Large intestine (tissue), 3 donors: ENCODE results near the gene BHLHE41. TPM values are rescaled to one million over a fixed set of nuclear protein-coding genes. Genes with fewer than 3 reads are reported as not detected.

Source experiments
- DNase-seq, 2 donors: peaks; one replicate each; pipeline versions ENCODE4 v3.0.0 to v3.0.0-alpha.2; 2013
- H3K27ac ChIP-seq: one replicate; pipeline ENCODE4 v1.5.1; 2013; ENCODE audit warnings: low read length
- H3K27me3 ChIP-seq: 2 replicates; pipeline ENCODE4 v1.6.1; 2013; ENCODE audit warnings: low read length; ENCODE audit not compliant: control insufficient read depth, insufficient read depth
- H3K36me3 ChIP-seq: 2 replicates; pipeline ENCODE4 v1.6.1; 2013; ENCODE audit warnings: low read length; ENCODE audit not compliant: control insufficient read depth, insufficient read depth
- H3K4me1 ChIP-seq: one replicate; pipeline ENCODE4 v1.6.1; 2013; ENCODE audit warnings: low read length; ENCODE audit not compliant: control insufficient read depth, insufficient read depth
- H3K4me3 ChIP-seq: one replicate; pipeline ENCODE4 v1.5.1; 2013; ENCODE audit warnings: low read length
- H3K9me3 ChIP-seq: one replicate; pipeline ENCODE4 v1.6.1; 2013; ENCODE audit warnings: mild to moderate bottlenecking, low read depth, low read length, moderate library complexity; ENCODE audit not compliant: control insufficient read depth
- WGBS: methylation state at CpG from one replicate; pipeline ENCODE4 v1.1.5; 2013; ENCODE audit warnings: low lambda C conversion rate; ENCODE audit not compliant: insufficient coverage; 5-methylcytosine and 5-hydroxymethylcytosine counted together
- polyA plus RNA-seq: library from polyadenylated mRNA; unstranded; fragments of 120-200 nt; gene quantifications from one replicate; pipeline ENCODE4 v1.2.1, GENCODE V29; 2013

The BHLHE41 gene
- polyA plus RNA-seq, 1 donor, result 21.0 TPM

DNA sequence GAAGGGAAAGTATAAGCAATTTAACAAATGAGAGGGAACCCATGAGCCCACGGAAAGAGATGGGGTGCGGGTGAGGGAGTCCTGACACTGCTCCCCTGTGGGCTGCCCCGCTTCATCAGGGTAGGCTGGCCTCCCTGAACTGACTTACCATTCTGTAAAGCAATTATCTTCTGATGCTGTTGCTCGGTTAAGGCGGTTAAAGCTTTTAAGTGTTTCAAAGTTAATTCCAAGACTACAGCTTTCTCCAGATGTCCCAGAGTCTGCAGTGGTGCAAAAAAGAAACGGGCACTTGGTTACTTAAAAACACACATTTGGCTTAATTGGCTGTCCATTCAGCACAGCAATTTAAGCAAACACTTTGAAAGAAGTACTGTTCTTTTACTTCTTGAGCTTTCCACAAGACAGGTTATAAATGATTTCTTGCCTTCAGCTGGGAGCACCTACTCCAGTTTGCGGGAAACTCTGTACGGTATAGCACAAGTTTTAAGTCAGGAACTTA, 1.3 kb downstream of the BHLHE41 start:
- H3K27me3 ChIP-seq, result peaks cover 52% of the 10 kb centered on the region
- H3K4me3 ChIP-seq, result peak overlapping the region; percentile 47
- DNase-seq, result no peak
- H3K9me3 ChIP-seq, result no peaks in the 10 kb centered on the region
- H3K27ac ChIP-seq, result peak overlapping the region; percentile 68
- H3K36me3 ChIP-seq, result no peaks in the 10 kb centered on the region
- H3K4me1 ChIP-seq, result peaks cover 8% of the 10 kb centered on the region
- 40% methylated on average over 1 of the region's 8 CpGs for WGBS

DNA sequence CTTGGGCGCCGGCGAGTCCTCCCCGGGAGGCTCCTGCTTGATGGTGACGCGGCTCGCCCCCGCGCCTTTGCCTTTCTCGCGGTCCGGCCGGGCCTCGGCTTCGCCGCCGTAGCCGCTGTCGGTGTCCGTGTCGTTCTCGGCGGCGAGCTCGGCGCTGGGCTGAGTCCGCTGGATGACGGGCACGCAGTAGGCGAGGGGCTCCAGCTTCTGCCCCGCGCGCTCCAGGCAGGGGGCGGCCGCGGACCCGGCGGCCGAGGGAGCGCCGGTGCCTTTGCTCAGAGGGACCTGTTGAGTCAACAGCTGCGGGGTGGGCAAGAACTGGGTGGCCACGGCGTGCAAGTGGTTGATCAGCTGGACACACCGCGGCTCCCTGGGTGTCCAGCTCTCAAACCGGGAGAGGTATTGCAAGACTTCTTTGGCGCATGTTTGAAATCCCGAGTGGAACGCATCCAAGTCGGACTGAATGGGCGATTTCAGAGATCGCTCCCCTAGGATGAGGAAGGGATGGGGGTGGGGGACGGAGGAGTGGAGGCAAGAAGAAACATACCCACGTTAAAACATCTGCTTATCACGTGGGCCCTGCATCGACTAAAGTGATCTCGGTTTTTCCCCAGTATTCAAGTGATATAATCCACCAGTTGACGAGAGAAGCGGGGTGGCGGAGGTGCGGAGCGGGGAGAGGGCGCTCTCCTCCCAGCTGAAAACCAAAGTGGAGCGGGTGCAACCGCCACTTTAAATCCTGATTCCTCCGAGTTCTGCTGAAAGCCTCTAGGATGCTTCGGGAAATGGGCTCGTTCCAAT, 2.0 kb downstream of the BHLHE41 start:
- Histone ChIP-seq H3K36me3 (no peaks in the 10 kb centered on the region), H3K4me3 (peak overlapping the region; percentile 47), H3K9me3 (no peaks in the 10 kb centered on the region), H3K27ac (peak overlapping the region; percentile 68), H3K4me1 (peaks cover 8% of the 10 kb centered on the region), H3K27me3 (peaks cover 46% of the 10 kb centered on the region)
- WGBS, result no CpG with 5 or more reads among the region's 69 CpGs
- DNase-seq, result peak; percentile 38 to 79

DNA sequence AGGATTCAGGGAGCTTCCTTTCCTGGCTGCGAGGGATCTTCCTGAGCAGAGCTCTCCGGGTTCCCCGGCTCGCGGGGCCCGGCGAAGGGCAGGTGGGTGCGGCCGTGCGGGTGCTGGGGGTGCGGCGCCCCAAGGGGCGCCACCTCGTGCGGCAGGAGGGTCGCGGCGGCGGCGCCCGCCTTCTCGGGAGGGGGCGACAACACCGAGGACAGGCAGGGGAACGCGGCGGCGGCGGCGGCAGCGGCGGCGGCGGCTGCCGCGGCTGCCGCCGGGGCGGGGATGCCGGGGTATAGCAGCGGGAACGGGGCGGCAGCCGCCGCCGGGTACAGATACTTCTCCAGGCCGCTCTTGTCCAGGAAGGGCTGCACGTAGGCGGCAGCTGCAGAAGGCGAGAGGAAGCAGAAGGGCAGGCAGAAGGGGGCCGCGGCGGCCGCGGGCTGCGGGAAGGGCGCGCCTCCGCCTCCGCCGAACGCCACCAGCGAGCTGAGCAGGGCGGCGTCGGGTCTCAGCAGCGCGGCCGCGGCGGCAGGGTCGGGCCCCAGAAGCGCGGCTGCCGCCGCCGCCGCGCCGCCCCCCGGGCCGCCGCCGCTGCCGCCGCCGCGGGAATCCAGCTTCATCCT, 2.7 kb downstream of the BHLHE41 start:
- H3K27ac ChIP-seq, result peak overlapping the region; percentile 68
- H3K4me3 ChIP-seq, result peak overlapping the region; percentile 47
- WGBS, result no CpG with 5 or more reads among the region's 88 CpGs
- no peaks in the 10 kb centered on the region for H3K36me3 ChIP-seq
- H3K4me1 ChIP-seq, result peaks cover 12% of the 10 kb centered on the region
- no peaks in the 10 kb centered on the region for H3K9me3 ChIP-seq
- peak in 1 of 2 donors; percentile 71 for DNase-seq
- peaks cover 40% of the 10 kb centered on the region for H3K27me3 ChIP-seq

DNA sequence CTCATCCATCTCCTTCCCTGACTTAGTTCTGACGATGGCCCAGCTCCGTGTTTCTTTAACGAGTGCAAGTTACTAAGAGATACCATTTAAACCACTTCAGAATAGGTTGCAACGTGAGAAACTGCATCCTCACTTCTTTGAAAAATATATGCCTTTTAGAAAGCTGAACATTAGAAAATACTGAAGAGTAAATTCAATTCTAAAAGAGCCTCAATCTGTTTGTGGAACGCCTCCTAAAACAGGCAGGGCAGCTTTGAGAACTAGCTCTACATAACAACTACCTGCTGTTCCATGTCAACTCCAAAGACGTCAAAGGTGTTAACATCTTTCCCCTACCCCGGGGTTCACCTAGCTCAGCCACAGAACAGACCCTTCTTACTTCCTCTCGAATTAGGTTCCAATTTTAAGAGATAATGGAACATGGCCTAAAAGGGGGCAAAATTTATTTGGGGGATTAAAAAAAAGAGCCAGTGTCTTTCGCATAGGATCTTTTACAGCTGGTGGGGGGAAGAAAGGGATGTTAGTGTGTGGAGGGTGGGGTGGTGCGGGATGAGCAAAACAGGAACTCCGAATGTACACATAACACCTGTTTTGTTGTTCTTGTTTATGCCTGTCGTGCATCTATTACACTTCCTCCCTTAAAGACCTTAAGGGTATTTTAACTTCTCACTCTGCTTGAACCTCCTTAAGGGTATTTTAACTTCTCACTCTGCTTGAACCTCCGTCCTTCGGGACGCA, 3.3 kb downstream of the BHLHE41 start:
- Histone ChIP-seq H3K36me3 (no peaks in the 10 kb centered on the region), H3K27ac (peak overlapping the region; percentile 30), H3K4me3 (peak overlapping the region; percentile 38), H3K4me1 (peaks cover 13% of the 10 kb centered on the region), H3K9me3 (no peaks in the 10 kb centered on the region), H3K27me3 (peaks cover 38% of the 10 kb centered on the region)
- WGBS, result 72% methylated on average over 3 of the region's 15 CpGs
- peak in 1 of 2 donors; percentile 32 for DNase-seq

DNA sequence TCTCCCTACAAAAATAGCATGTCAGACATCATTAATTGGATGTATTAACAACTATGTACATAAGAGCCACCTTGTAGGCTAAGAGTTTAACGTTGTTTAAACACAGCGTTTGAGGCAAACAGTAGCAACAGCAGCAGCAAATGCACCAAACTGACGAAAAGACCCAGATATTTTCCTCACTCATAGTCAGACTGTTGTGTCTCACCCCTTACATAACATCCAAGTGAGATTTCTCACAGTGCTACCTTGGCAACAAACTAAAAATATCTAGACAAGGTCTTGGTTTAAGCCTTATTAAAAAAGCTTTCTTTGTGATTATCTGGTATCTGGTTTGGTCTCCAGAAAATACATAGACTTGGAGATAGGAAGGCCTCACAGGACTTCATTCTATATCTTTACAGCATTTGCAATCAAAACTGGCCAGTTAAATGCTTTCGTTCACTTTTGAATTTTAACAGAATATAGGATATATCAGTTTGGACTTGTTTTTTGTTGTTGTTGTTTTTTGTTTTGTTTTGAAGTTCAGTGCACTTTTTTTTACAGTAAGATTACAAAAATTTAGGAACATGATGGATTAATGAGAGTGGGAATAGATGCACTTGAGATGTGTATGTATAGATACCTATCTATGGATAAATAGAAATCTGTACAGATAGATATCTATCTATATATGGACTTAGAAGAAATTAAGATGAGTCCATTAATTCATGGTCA, 4.1 kb downstream of the BHLHE41 start:
- DNase-seq, result peak in 1 of 2 donors; percentile 25
- no peak overlapping the region for H3K27ac ChIP-seq
- H3K4me3 ChIP-seq, result no peak overlapping the region
- no peaks in the 10 kb centered on the region for H3K9me3 ChIP-seq
- H3K4me1 ChIP-seq, result peaks cover 18% of the 10 kb centered on the region
- peaks cover 37% of the 10 kb centered on the region for H3K27me3 ChIP-seq
- H3K36me3 ChIP-seq, result no peaks in the 10 kb centered on the region
- WGBS, result no CpG with 5 or more reads among the region's 4 CpGs

DNA sequence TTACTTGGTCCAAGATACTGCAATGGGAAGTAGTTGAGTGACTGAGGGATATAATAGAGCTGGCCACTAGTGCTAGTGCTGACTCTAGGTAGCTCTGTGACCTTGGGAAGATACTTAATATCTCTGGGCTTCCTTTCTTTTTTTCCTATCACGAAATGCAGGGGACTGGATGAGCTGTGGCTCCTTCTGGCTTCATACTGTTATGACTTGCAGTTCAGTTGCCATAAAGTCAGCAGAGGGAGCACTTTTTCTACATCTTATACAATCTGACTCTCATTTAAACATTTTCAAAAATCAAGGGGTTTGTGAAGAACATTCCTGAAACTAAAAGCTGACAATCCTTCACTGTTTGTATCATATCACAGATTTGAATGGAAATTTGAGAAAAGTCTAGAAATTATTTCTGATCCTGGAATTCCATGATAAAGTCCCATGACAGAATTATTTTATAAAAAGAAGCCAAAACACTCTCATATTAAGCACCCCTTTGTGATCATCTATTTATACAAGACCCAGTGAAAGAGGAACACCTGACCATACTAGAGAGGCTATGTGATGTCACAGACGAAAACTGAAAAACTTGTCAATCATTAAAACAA, 5.3 kb downstream of the BHLHE41 start:
- Histone ChIP-seq H3K4me3 (no peak overlapping the region), H3K9me3 (no peaks in the 10 kb centered on the region), H3K27ac (no peak overlapping the region), H3K4me1 (peaks cover 30% of the 10 kb centered on the region), H3K36me3 (no peaks in the 10 kb centered on the region), H3K27me3 (peaks cover 27% of the 10 kb centered on the region)
- DNase-seq, result peak in 1 of 2 donors; percentile 48
- WGBS, result no CpG with 5 or more reads among the region's 2 CpGs

DNA sequence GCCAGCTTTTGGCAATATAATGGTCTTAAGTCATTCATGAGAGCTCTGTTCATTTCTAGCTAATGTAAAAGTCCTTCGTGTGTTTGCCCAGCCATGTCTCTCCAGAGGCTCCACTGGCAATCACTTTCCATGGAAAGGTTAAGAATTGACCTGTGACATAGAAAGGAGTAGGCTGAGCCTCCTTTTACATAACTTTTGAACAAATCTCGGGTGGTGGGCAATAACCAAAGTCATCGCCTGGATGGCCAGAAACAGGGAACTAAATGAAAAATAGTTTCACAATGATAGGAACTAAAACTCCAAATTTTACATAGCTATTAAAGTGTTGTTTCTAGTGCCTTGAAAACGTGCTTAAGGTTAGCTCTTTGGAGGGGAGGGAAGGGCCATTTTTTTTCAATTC, 6.5 kb downstream of the BHLHE41 start:
- H3K4me3 ChIP-seq, result no peak overlapping the region
- WGBS, result 83% methylated on average over 1 of the region's 4 CpGs

DNA sequence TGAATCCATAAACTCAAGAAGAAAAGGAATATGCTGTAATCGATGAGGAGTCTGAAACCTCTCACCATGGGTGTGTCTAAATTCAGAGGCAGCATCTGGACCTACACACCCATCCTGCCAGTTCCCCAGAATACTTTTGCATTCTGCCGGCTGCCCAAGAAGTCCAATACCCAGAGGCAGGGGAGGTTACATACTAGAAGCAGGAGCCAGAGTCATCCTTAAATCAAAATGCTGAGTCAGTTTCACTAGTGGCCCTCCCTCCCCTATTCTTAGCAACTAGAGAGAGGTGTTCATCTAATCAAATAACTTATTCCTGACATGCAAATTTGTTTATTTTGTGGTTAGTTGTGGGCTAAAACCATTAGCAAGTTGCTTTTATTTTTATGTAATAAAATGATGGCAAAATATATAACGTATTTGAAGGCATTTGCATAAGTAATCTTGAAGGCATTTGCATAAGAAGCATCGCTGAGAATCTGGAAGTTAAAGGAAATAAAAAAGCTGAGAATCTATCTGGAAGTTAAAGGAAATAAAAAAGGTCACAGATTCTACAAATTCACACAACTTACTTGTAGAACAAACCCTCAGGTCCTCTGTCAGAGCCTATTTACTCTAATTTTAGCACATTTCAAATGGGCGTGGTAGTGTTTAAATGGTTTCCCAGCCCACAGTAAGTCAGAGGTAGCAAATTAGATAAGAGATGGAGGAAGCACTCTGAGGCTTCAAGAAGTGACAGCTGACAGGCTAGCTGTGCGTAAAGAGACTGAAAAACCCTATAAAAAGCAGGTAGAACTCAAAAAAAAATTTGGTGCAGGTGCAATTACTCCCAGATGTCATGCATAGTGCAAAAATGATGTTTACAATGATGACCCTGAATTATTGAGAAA, 7.8 kb downstream of the BHLHE41 start:
- Histone ChIP-seq H3K4me1 (peaks cover 43% of the 10 kb centered on the region), H3K27me3 (peaks cover 8% of the 10 kb centered on the region), H3K9me3 (no peaks in the 10 kb centered on the region), H3K27ac (no peak overlapping the region), H3K4me3 (no peak overlapping the region), H3K36me3 (no peaks in the 10 kb centered on the region)
- 0% methylated on average over 1 of the region's 6 CpGs for WGBS
- DNase-seq, result peak in 1 of 2 donors; percentile 26

More for the DNA sequence above, 6.5 kb downstream of the BHLHE41 start:
- no peak for DNase-seq
- Histone ChIP-seq H3K27ac (no peak overlapping the region), H3K27me3 (peaks cover 16% of the 10 kb centered on the region), H3K36me3 (no peaks in the 10 kb centered on the region), H3K4me1 (peaks cover 34% of the 10 kb centered on the region), H3K9me3 (no peaks in the 10 kb centered on the region)
